H9 (cell line): ENCODE results near the gene DSTYK. TPM values are rescaled to one million over a fixed set of nuclear protein-coding genes. Genes with fewer than 3 reads are reported as not detected.
A peak's percentile ranks its signal among the peaks of the same experiment; 100 is the strongest.

ENCODE experiments used
- DNase-seq: peaks from one replicate; pipeline ENCODE4 v3.0.0-alpha.2; 2017
- H2AFZ ChIP-seq: one replicate; pipeline ENCODE4 v1.6.1; 2013; ENCODE audit warnings: mild to moderate bottlenecking, low read length, control low read depth, moderate library complexity
- H2AK5ac ChIP-seq: 2 replicates; pipeline ENCODE4 v1.6.1; 2013; ENCODE audit warnings: low read length, control low read depth, mixed read lengths; ENCODE audit not compliant: insufficient read length
- H2BK120ac ChIP-seq: one replicate; pipeline ENCODE4 v1.6.1; 2013; ENCODE audit warnings: low read depth, mild to moderate bottlenecking, low read length, control low read depth, inconsistent platforms; ENCODE audit not compliant: poor library complexity, severe bottlenecking
- H2BK12ac ChIP-seq: 2 replicates; pipeline ENCODE4 v1.6.1; 2013; ENCODE audit warnings: low read length, control low read depth, mixed read lengths, low read depth; ENCODE audit not compliant: insufficient read length
- H2BK15ac ChIP-seq: 2 replicates; pipeline ENCODE4 v1.6.1; 2013; ENCODE audit warnings: low read depth, low read length, control low read depth
- H2BK20ac ChIP-seq: one replicate; pipeline ENCODE4 v1.6.1; 2013; ENCODE audit warnings: low read depth, mild to moderate bottlenecking, low read length, control low read depth, inconsistent platforms; ENCODE audit not compliant: poor library complexity, severe bottlenecking
- H2BK5ac ChIP-seq: 2 replicates; pipeline ENCODE4 v1.6.1; 2013; ENCODE audit warnings: low read length, control low read depth, mixed read lengths; ENCODE audit not compliant: insufficient read length
- H3K14ac ChIP-seq: 2 replicates; pipeline ENCODE4 v1.6.1; 2013; ENCODE audit warnings: low read length, control low read depth; ENCODE audit not compliant: insufficient read depth
- H3K18ac ChIP-seq: 2 replicates; pipeline ENCODE4 v1.6.1; 2013; ENCODE audit warnings: low read depth, mild to moderate bottlenecking, mixed read lengths, low read length, control low read depth; ENCODE audit not compliant: insufficient read length
- H3K23ac ChIP-seq: 2 replicates; pipeline ENCODE4 v1.6.1; 2013; ENCODE audit warnings: low read length, control low read depth, mixed read lengths, low read depth; ENCODE audit not compliant: insufficient read length
- H3K23me2 ChIP-seq: 2 replicates; pipeline ENCODE4 v1.6.1; 2013; ENCODE audit warnings: low read depth, mild to moderate bottlenecking, mixed read lengths, low read length, control low read depth; ENCODE audit not compliant: insufficient read length, poor library complexity, severe bottlenecking
- H3K27ac ChIP-seq: 2 replicates; pipeline ENCODE4 v1.5.1; 2013; ENCODE audit warnings: low read length, control low read depth, mixed read lengths, low read depth; ENCODE audit not compliant: insufficient read length
- H3K27me3 ChIP-seq: 2 replicates; pipeline ENCODE4 v1.6.1; 2013; ENCODE audit warnings: low read length, control low read depth, inconsistent platforms; ENCODE audit not compliant: insufficient read depth
- H3K4ac ChIP-seq: 2 replicates; pipeline ENCODE4 v1.6.1; 2013; ENCODE audit warnings: low read depth, mild to moderate bottlenecking, control low read depth, inconsistent platforms, low read length, moderate library complexity
- H3K4me1 ChIP-seq: 2 replicates; pipeline ENCODE4 v1.6.1; 2013; ENCODE audit warnings: low read length, control low read depth, inconsistent platforms; ENCODE audit not compliant: insufficient read depth
- H3K4me2 ChIP-seq: 2 replicates; pipeline ENCODE4 v1.6.1; 2013; ENCODE audit warnings: low read length, control low read depth, mixed read lengths; ENCODE audit not compliant: insufficient read length, insufficient read depth
- H3K56ac ChIP-seq: 2 replicates; pipeline ENCODE4 v1.6.1; 2013; ENCODE audit warnings: low read depth, mild to moderate bottlenecking, mixed read lengths, low read length, control low read depth; ENCODE audit not compliant: insufficient read length
- H3K79me1 ChIP-seq: 2 replicates; pipeline ENCODE4 v1.6.1; 2013; ENCODE audit warnings: low read depth, mild to moderate bottlenecking, moderate library complexity, low read length, control low read depth, inconsistent platforms; ENCODE audit not compliant: insufficient read depth, poor library complexity, severe bottlenecking
- H3K79me2 ChIP-seq: 2 replicates; pipeline ENCODE4 v1.6.1; 2013; ENCODE audit warnings: low read length, control low read depth, inconsistent platforms; ENCODE audit not compliant: insufficient read depth
- H3K9ac ChIP-seq: 2 replicates; pipeline ENCODE4 v1.6.1; 2013; ENCODE audit warnings: low read length, control low read depth, mixed read lengths; ENCODE audit not compliant: insufficient read length; ENCODE audit errors: extremely low read depth
- H3K9me3 ChIP-seq: one replicate; pipeline ENCODE4 v1.6.1; 2013; ENCODE audit warnings: low read depth, low read length, inconsistent platforms; ENCODE audit not compliant: control insufficient read depth
- H3T11ph ChIP-seq: one replicate; pipeline ENCODE4 v1.6.1; 2013; ENCODE audit warnings: mild to moderate bottlenecking, low read length, control low read depth, inconsistent platforms
- H4K20me1 ChIP-seq: one replicate; pipeline ENCODE4 v1.6.1; 2013; ENCODE audit not compliant: control insufficient read depth, insufficient read length, insufficient read depth
- H4K5ac ChIP-seq: 2 replicates; pipeline ENCODE4 v1.6.1; 2013; ENCODE audit warnings: low read depth, mild to moderate bottlenecking, mixed read lengths, low read length, control low read depth; ENCODE audit not compliant: insufficient read length
- H4K8ac ChIP-seq: replicated peaks from 2 replicates; pipeline ENCODE4 v1.6.1; 2013; ENCODE audit warnings: low read length, control low read depth, mixed read lengths, low read depth; ENCODE audit not compliant: insufficient read length
- H4K91ac ChIP-seq: 2 replicates; pipeline ENCODE4 v1.6.1; 2013; ENCODE audit warnings: low read depth, mild to moderate bottlenecking, moderate library complexity, mixed read lengths, low read length, control low read depth; ENCODE audit not compliant: insufficient read length
- H3K27ac Mint-ChIP-seq, 3 experiments: 2 replicates in 2 of 3; 3 replicates in 1 of 3; pipeline ENCODE4 v1.8.0; 2020 to 2021; ENCODE audit warnings: mixed read lengths in 3 of 3, mild to moderate bottlenecking in 1 of 3, moderate library complexity in 1 of 3
- H3K27me3 Mint-ChIP-seq: 2 replicates; pipeline ENCODE4 v1.8.0; 2021; ENCODE audit warnings: low read depth, mild to moderate bottlenecking, moderate library complexity, mixed read lengths
- H3K36me3 Mint-ChIP-seq, 3 experiments: 2 replicates in 2 of 3; 3 replicates in 1 of 3; pipeline ENCODE4 v1.8.0; 2020 to 2021; ENCODE audit warnings: low read depth in 3 of 3, mixed read lengths in 3 of 3; ENCODE audit not compliant: insufficient read depth in 1 of 3
- H3K4me1 Mint-ChIP-seq, 2 experiments: 2 replicates each; pipeline ENCODE4 v1.8.0; 2020; ENCODE audit warnings: mixed read lengths in 2 of 2
- H3K4me3 Mint-ChIP-seq, 2 experiments: 2 replicates in 1 of 2; 3 replicates in 1 of 2; pipeline ENCODE4 v1.8.0; 2020 to 2021; ENCODE audit warnings: mild to moderate bottlenecking in 2 of 2, mixed read lengths in 2 of 2, moderate library complexity in 1 of 2
- H3K9me3 Mint-ChIP-seq, 2 experiments: 2 replicates in 1 of 2; 3 replicates in 1 of 2; pipeline ENCODE4 v1.8.0; 2020; ENCODE audit warnings: mild to moderate bottlenecking in 2 of 2, mixed read lengths in 2 of 2, moderate library complexity in 1 of 2
- CTCF ChIP-seq: fragments of 200-600 bp; sonication (generic); conservative IDR thresholded peaks from 3 replicates; pipeline ENCODE4 v1.8.0; 2021; ENCODE audit warnings: antibody characterized with exemption, mild to moderate bottlenecking
- WGBS: extraction: QIAGEN DNeasy Blood & Tissue Kit; methylation state at CpG from one replicate; pipeline ENCODE4 v1.1.7; 2013; ENCODE audit warnings: missing lambda C conversion rate, low lambda C conversion rate, mixed read lengths; ENCODE audit not compliant: insufficient read length; ENCODE audit errors: extremely low coverage; 5-methylcytosine and 5-hydroxymethylcytosine counted together
- total RNA-seq: library from RNA; stranded (reverse); gene quantifications from 2 replicates; pipeline ENCODE4 v1.2.1, GENCODE V29; 2021

DSTYK gene
- total RNA-seq, 1 experiment from 2014 or later = 8.5 TPM

- H3K4me1 Mint-ChIP-seq = peaks cover 5 to 12% of the 10 kb centered on the region in 2 experiments; a peak in 2 of 4 replicates
- no peaks in the 10 kb centered on the region for H3K9me3 Mint-ChIP-seq
- Histone ChIP-seq H3K56ac (no peak overlapping the region), H3K27me3 (no peaks in the 10 kb centered on the region), H4K20me1 (no peaks in the 10 kb centered on the region), H2AK5ac (no peak overlapping the region), H3K23ac (no peak overlapping the region), H2AFZ (no peak overlapping the region), H4K5ac (no peak overlapping the region), H3K79me2 (no peaks in the 10 kb centered on the region), H3K79me1 (no peaks in the 10 kb centered on the region), H2BK120ac (no peak overlapping the region), H3K9ac (no peak overlapping the region), H4K8ac (no peak overlapping the region), H3K18ac (no peak overlapping the region), H3K4me1 (no peaks in the 10 kb centered on the region), H2BK12ac (no peak overlapping the region), H3K27ac (no peak overlapping the region), H3K4me2 (no peak overlapping the region), H4K91ac (no peak overlapping the region), H3K14ac (no peak overlapping the region), H2BK5ac (no peak overlapping the region), H3T11ph (no peak overlapping the region), H3K9me3 (no peaks in the 10 kb centered on the region), H3K23me2 (no peaks in the 10 kb centered on the region), H2BK15ac (no peak overlapping the region), H2BK20ac (no peak overlapping the region), H3K4ac (no peak overlapping the region)
- no peaks in the 10 kb centered on the region for H3K27me3 Mint-ChIP-seq
- H3K36me3 Mint-ChIP-seq = peaks cover 0 to 9% (median 8%) of the 10 kb centered on the region in 3 experiments; a peak in 3 of 7 replicates
- WGBS = no CpG with 5 or more reads among the region's 12 CpGs
- no peak for TF ChIP-seq CTCF
- H3K4me3 Mint-ChIP-seq = no peak overlapping the region; a peak in 1 of 5 replicates
- peak overlapping the region in 1 of 3 experiments; percentile 50; a peak in 1 of 7 replicates for H3K27ac Mint-ChIP-seq
- DNase-seq = no peak
Observed at GRCh38 chr1:205237526-205238484, 26.3 kb upstream of the DSTYK start.
